ENCODE measurements around the gene FREY1. TPM values are rescaled to one million over a fixed set of nuclear protein-coding genes. Genes with fewer than 3 reads are reported as not detected.

Gene FREY1
- polyA plus RNA-seq, 3 donors = 0.37 TPM; not detected in 2

GRCh38 chr11:45905095-45905494, 2.0 kb downstream of the FREY1 start:
- H3K27me3 Mint-ChIP-seq (ENCODE audit: low read depth in 3 of 3) = peaks cover 21 to 46% (median 25%) of the 10 kb centered on the region in 3 donors
- no peak overlapping the region for H3K4me3 ChIP-seq (replicated peaks in 1 of 3; ENCODE audit: low read depth in 2 of 3, low read length in 3 of 3)
- H3K36me3 ChIP-seq (replicated peaks in 1 of 2; ENCODE audit: control insufficient read depth in 1 of 2, insufficient read depth in 2 of 2, low read length in 2 of 2) = peaks cover 8 to 13% of the 10 kb centered on the region in 2 donors
- peaks cover 10 to 18% of the 10 kb centered on the region in 2 donors for H3K27me3 ChIP-seq (ENCODE audit: control insufficient read depth in 2 of 2, insufficient read depth in 2 of 2, low read length in 2 of 2)
- no peak overlapping the region for H3K9ac ChIP-seq (ENCODE audit: insufficient read depth, low read length, poor library complexity, severe bottlenecking)
- peaks cover 13 to 16% of the 10 kb centered on the region in 2 donors for H3K36me3 Mint-ChIP-seq
- H3K27ac ChIP-seq (ENCODE audit: low read depth in 1 of 2, low read length in 2 of 2) = no peak overlapping the region
- H3K4me1 Mint-ChIP-seq = peaks cover 8% of the 10 kb centered on the region
- no peak overlapping the region for H3K27ac Mint-ChIP-seq
- peaks cover 0 to 6% (median 4%) of the 10 kb centered on the region in 7 donors for H3K9me3 Mint-ChIP-seq
- no peaks in the 10 kb centered on the region for H3K79me2 ChIP-seq (ENCODE audit: insufficient read depth, low read length)
- peaks cover 0 to 13% of the 10 kb centered on the region in 2 donors for H3K9me3 ChIP-seq (replicated peaks in 1 of 2; ENCODE audit: control insufficient read depth in 1 of 2, insufficient read depth in 1 of 2, low read length in 2 of 2)
- H3K4me1 ChIP-seq (ENCODE audit: control insufficient read depth in 1 of 2, insufficient read depth in 2 of 2, low read length in 2 of 2) = peaks cover 4 to 5% of the 10 kb centered on the region in 2 donors
- H4K20me1 ChIP-seq (ENCODE audit: insufficient read depth, low read length) = peaks cover 15% of the 10 kb centered on the region
- no peak overlapping the region for H2AFZ ChIP-seq (ENCODE audit: insufficient read depth, low read depth, low read length, poor library complexity, severe bottlenecking)
- intact Hi-C loops (cut with micrococcal nuclease) = no loop called here
- no peak for TF ChIP-seq CTCF (IDR thresholded peaks at IDR 0.05)
- WGBS (ENCODE audit: insufficient coverage) = 95% methylated on average over 19 of the region's 19 CpGs
- H3K4me3 Mint-ChIP-seq = no peak overlapping the region
- no peak overlapping the region for H3K4me2 ChIP-seq (replicated peaks; ENCODE audit: extremely low read depth, low read length, poor library complexity, severe bottlenecking)
- no peak for DNase-seq

- WGBS (ENCODE audit: insufficient coverage) = 87% methylated on average over 10 of the region's 15 CpGs
- H3K27me3 Mint-ChIP-seq (ENCODE audit: low read depth in 3 of 3) = peaks cover 22 to 50% (median 29%) of the 10 kb centered on the region in 3 donors
- intact Hi-C loops (cut with micrococcal nuclease) = no loop called here
- peaks cover 0 to 7% (median 4%) of the 10 kb centered on the region in 7 donors for H3K9me3 Mint-ChIP-seq
- Histone ChIP-seq H3K9me3 (replicated peaks in 1 of 2; ENCODE audit: control insufficient read depth in 1 of 2, insufficient read depth in 1 of 2, low read length in 2 of 2) (peaks cover 0 to 13% of the 10 kb centered on the region in 2 donors), H3K27ac (ENCODE audit: low read depth in 1 of 2, low read length in 2 of 2) (no peak overlapping the region), H3K4me2 (replicated peaks; ENCODE audit: extremely low read depth, low read length, poor library complexity, severe bottlenecking) (no peak overlapping the region), H3K79me2 (ENCODE audit: insufficient read depth, low read length) (no peaks in the 10 kb centered on the region), H4K20me1 (ENCODE audit: insufficient read depth, low read length) (peaks cover 12% of the 10 kb centered on the region), H3K4me3 (replicated peaks in 1 of 3; ENCODE audit: low read depth in 2 of 3, low read length in 3 of 3) (no peak overlapping the region), H3K27me3 (ENCODE audit: control insufficient read depth in 2 of 2, insufficient read depth in 2 of 2, low read length in 2 of 2) (peaks cover 10 to 21% of the 10 kb centered on the region in 2 donors), H3K9ac (ENCODE audit: insufficient read depth, low read length, poor library complexity, severe bottlenecking) (no peak overlapping the region), H2AFZ (ENCODE audit: insufficient read depth, low read depth, low read length, poor library complexity, severe bottlenecking) (no peak overlapping the region), H3K36me3 (replicated peaks in 1 of 2; ENCODE audit: control insufficient read depth in 1 of 2, insufficient read depth in 2 of 2, low read length in 2 of 2) (peaks cover 5 to 6% of the 10 kb centered on the region in 2 donors), H3K4me1 (ENCODE audit: control insufficient read depth in 1 of 2, insufficient read depth in 2 of 2, low read length in 2 of 2) (peaks cover 7 to 10% of the 10 kb centered on the region in 2 donors)
- no peak for TF ChIP-seq CTCF (IDR thresholded peaks at IDR 0.05)
- no peak overlapping the region for H3K4me3 Mint-ChIP-seq
- peak overlapping the region in 3 of 7 donors; percentile 17 to 84 (median 62) for H3K27ac Mint-ChIP-seq
- no peak for DNase-seq
- peaks cover 8% of the 10 kb centered on the region for H3K4me1 Mint-ChIP-seq
- H3K36me3 Mint-ChIP-seq = peaks cover 6 to 9% of the 10 kb centered on the region in 2 donors
These were observed 2.7 kb downstream of the FREY1 start for GRCh38 chr11:45904309-45904915.
